BLaER1 (cell line): Measurements from ENCODE around the gene PCLO.

ENCODE experiments used
- H3K27ac ChIP-seq: shearing (Covaris generic); formaldehyde crosslinking; 2 replicates; pipeline ENCODE4 v1.8.1; 2022
- H3K27me3 ChIP-seq: shearing (Covaris generic); formaldehyde crosslinking; 2 replicates; pipeline ENCODE4 v1.8.1; 2022
- H3K36me3 ChIP-seq: shearing (Covaris generic); formaldehyde crosslinking; 2 replicates; pipeline ENCODE4 v1.8.1; 2022
- H3K4me1 ChIP-seq: shearing (Covaris generic); formaldehyde crosslinking; 2 replicates; pipeline ENCODE4 v1.8.1; 2022
- H3K4me2 ChIP-seq: shearing (Covaris generic); formaldehyde crosslinking; 2 replicates; pipeline ENCODE4 v1.8.1; 2022
- H3K4me3 ChIP-seq: shearing (Covaris generic); formaldehyde crosslinking; 2 replicates; pipeline ENCODE4 v1.8.1; 2022
- H3K9ac ChIP-seq: shearing (Covaris generic); formaldehyde crosslinking; 2 replicates; pipeline ENCODE4 v1.8.1; 2022
- H3K9me3 ChIP-seq: shearing (Covaris generic); formaldehyde crosslinking; 2 replicates; pipeline ENCODE4 v1.8.1; 2022
- H4K20me1 ChIP-seq: shearing (Covaris generic); formaldehyde crosslinking; 2 replicates; pipeline ENCODE4 v1.8.1; 2022
- Cebpa-rat ChIP-seq: shearing (Covaris generic); IDR thresholded peaks from 2 replicates; pipeline ENCODE4 v1.8.1; 2022

The PCLO gene

DNA sequence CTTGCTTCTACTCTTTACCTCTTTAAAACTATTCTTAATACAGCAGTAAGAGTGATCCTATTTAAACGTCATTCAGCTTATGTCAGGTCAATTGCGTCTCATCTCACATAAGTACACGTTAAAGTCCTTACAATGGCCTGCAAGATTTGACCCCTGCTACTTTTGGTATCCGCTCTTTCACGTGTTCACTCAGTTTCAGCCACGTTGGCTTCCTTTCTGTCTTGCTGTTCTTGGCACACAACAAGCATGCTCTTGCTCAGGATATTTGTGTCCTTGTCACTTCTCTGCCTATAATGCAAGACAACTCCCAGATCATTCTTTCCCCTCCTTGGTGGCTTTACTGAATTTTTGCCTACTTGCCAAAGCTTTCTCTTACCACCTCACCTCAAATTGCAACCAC lies 296.8 kb downstream of the PCLO start:
- no peaks in the 10 kb centered on the region for H3K36me3 ChIP-seq
- no peak overlapping the region for H3K4me3 ChIP-seq
- H3K27ac ChIP-seq = no peak overlapping the region

GRCh38 chr7:82859106-82859850 lies 303.4 kb downstream of the PCLO start:
- TF ChIP-seq Cebpa-rat = no peak
- H4K20me1 ChIP-seq = no peaks in the 10 kb centered on the region
- no peak overlapping the region for H3K27ac ChIP-seq

More for the DNA sequence above, 296.8 kb downstream of the PCLO start:
- H3K4me1 ChIP-seq = no peaks in the 10 kb centered on the region
- no peak overlapping the region for H3K9ac ChIP-seq
- H3K4me2 ChIP-seq = no peak overlapping the region
- TF ChIP-seq Cebpa-rat = no peak
- no peaks in the 10 kb centered on the region for H4K20me1 ChIP-seq
- no peaks in the 10 kb centered on the region for H3K9me3 ChIP-seq
- H3K27me3 ChIP-seq = no peaks in the 10 kb centered on the region

DNA sequence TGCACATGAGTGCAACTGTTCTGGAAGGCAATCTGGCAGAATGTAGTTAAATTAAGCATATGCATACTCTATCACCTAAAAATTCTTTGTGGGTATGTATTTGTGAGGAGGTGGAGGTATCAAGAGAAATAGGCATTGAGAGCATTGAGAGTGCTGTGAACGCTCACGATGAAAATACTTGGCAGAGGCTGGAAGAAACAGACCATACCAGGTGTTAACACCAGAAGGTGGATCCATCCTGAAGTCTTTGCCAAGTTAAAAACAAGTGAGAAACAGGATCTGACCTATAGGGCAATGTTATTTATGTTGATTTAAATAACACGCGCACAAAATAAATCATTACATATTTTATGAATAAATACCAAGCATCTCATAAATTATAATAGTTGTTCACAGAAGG lies 311.6 kb downstream of the PCLO start:
- no peak overlapping the region for H3K4me2 ChIP-seq
- H3K27ac ChIP-seq = no peak overlapping the region
- no peak for TF ChIP-seq Cebpa-rat

More at GRCh38 chr7:82859106-82859850, 303.4 kb downstream of the PCLO start:
- Histone ChIP-seq H3K4me2 (no peak overlapping the region), H3K27me3 (no peaks in the 10 kb centered on the region), H3K9ac (no peak overlapping the region), H3K36me3 (no peaks in the 10 kb centered on the region), H3K4me3 (no peak overlapping the region), H3K9me3 (no peaks in the 10 kb centered on the region), H3K4me1 (no peaks in the 10 kb centered on the region)

DNA sequence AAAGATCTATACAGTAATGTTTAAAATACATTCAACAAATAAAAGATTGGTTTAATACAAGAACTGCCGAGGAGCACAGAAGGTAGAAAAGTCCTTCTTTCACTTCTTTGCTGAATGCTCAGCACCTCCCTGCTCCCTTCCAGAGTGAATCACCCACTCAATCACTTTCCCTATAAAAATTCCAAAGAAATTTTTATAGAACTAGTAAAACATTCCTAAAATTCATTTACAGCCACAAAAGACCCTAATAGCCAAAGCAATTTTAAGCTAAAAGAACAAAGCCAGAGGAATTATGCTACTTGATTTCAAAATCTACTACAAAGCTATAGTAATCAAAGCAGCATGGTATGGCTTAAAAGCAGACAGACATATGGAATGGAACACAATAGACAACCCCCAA lies 320.9 kb downstream of the PCLO start:
- Histone ChIP-seq H3K4me2 (no peak overlapping the region), H3K36me3 (no peaks in the 10 kb centered on the region), H3K27me3 (no peaks in the 10 kb centered on the region), H3K27ac (no peak overlapping the region), H3K4me3 (no peak overlapping the region), H3K4me1 (no peaks in the 10 kb centered on the region), H4K20me1 (no peaks in the 10 kb centered on the region), H3K9ac (no peak overlapping the region), H3K9me3 (no peaks in the 10 kb centered on the region)
- no peak for TF ChIP-seq Cebpa-rat

More for the DNA sequence above, 311.6 kb downstream of the PCLO start:
- no peaks in the 10 kb centered on the region for H3K36me3 ChIP-seq
- no peaks in the 10 kb centered on the region for H3K4me1 ChIP-seq
- no peak overlapping the region for H3K9ac ChIP-seq
- no peak overlapping the region for H3K4me3 ChIP-seq
- H4K20me1 ChIP-seq = no peaks in the 10 kb centered on the region
- H3K9me3 ChIP-seq = no peaks in the 10 kb centered on the region
- H3K27me3 ChIP-seq = no peaks in the 10 kb centered on the region

- H3K4me1 ChIP-seq = no peaks in the 10 kb centered on the region
- no peak overlapping the region for H3K27ac ChIP-seq
- TF ChIP-seq Cebpa-rat = no peak
Measured at GRCh38 chr7:82840061-82840460, 322.6 kb downstream of the PCLO start.

DNA sequence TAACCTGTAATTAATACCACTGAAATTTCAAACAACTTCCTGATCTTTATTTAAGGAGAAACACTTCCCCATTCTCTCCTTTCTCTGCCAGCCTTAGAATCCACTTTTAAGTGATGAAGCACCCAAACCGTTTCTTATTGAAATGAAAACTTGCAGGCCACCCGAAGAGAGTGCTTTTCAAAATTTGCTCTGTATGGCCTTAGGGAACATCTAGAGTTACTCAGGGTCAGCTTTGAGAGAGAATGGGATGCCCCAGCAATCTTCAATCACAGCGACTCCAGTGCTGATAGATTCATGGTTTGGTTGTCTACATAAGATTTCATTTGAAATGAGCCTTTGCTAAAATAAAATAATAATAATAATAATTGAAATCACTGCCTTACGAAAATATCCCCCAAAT lies 323.1 kb downstream of the PCLO start:
- no peaks in the 10 kb centered on the region for H3K36me3 ChIP-seq
- no peaks in the 10 kb centered on the region for H4K20me1 ChIP-seq
- no peak overlapping the region for H3K27ac ChIP-seq
- H3K27me3 ChIP-seq = no peaks in the 10 kb centered on the region
- no peaks in the 10 kb centered on the region for H3K9me3 ChIP-seq
- TF ChIP-seq Cebpa-rat = no peak
- no peak overlapping the region for H3K9ac ChIP-seq
- H3K4me2 ChIP-seq = no peak overlapping the region
- H3K4me1 ChIP-seq = no peaks in the 10 kb centered on the region
- H3K4me3 ChIP-seq = no peak overlapping the region

More at GRCh38 chr7:82840061-82840460, 322.6 kb downstream of the PCLO start:
- H3K9ac ChIP-seq = no peak overlapping the region
- H3K4me2 ChIP-seq = no peak overlapping the region
- no peaks in the 10 kb centered on the region for H3K9me3 ChIP-seq
- H3K4me3 ChIP-seq = no peak overlapping the region
- H3K36me3 ChIP-seq = no peaks in the 10 kb centered on the region
- no peaks in the 10 kb centered on the region for H4K20me1 ChIP-seq
- H3K27me3 ChIP-seq = no peaks in the 10 kb centered on the region

DNA sequence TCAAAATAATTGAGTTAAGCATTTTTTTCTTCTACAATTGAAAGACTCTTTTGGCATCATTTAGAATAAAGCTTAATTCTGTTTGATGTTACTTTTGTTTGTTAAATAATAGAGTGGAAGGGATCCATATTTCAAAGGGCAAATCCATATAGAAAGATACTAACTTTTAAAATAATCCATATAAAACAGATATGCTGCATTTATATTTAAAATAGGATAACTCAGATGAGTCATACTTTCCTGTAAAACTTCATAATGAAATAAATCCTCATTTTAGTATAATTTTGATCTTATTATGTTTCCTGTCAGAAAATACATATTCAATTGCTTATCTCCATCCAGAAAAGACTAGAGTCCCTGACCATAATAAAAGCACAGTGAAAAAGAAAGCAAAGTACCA lies 323.6 kb downstream of the PCLO start:
- Histone ChIP-seq H3K27ac (no peak overlapping the region), H3K36me3 (no peaks in the 10 kb centered on the region), H4K20me1 (no peaks in the 10 kb centered on the region), H3K4me3 (no peak overlapping the region), H3K9me3 (no peaks in the 10 kb centered on the region), H3K4me1 (no peaks in the 10 kb centered on the region), H3K9ac (no peak overlapping the region), H3K27me3 (no peaks in the 10 kb centered on the region), H3K4me2 (no peak overlapping the region)
- no peak for TF ChIP-seq Cebpa-rat

DNA sequence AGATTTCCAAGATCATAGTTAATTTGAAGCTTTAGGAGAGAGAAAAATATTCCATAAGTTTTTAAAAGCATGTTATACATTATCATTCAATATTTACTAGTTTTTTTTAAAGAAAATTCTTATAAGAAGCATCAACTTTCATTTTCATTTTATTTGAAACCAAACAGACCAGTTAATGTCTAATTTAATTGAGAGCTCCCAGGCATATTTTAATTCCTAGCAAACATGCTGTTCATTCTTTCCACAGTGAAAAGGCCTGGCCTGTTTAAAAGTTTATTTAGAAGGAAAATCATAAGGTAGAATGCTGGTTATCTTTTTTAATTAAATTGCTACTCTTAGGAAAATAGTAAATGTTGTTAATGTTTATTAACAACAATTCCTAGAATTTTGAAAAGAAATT lies 324.4 kb downstream of the PCLO start:
- H3K4me3 ChIP-seq = no peak overlapping the region
- no peak overlapping the region for H3K9ac ChIP-seq
- H3K9me3 ChIP-seq = no peaks in the 10 kb centered on the region
- no peaks in the 10 kb centered on the region for H3K36me3 ChIP-seq
- H3K27ac ChIP-seq = no peak overlapping the region
- no peaks in the 10 kb centered on the region for H4K20me1 ChIP-seq
- TF ChIP-seq Cebpa-rat = no peak
- H3K27me3 ChIP-seq = no peaks in the 10 kb centered on the region
- no peak overlapping the region for H3K4me2 ChIP-seq
- no peaks in the 10 kb centered on the region for H3K4me1 ChIP-seq

GRCh38 chr7:82823073-82823472 lies 339.6 kb downstream of the PCLO start:
- Histone ChIP-seq H3K27ac (no peak overlapping the region), H3K9ac (no peak overlapping the region)
- TF ChIP-seq Cebpa-rat = no peak

GRCh38 chr7:82821037-82821436 lies 341.6 kb downstream of the PCLO start:
- H3K36me3 ChIP-seq = no peaks in the 10 kb centered on the region
- TF ChIP-seq Cebpa-rat = no peak
- no peak overlapping the region for H3K9ac ChIP-seq
- no peak overlapping the region for H3K27ac ChIP-seq
- H3K27me3 ChIP-seq = no peaks in the 10 kb centered on the region
- H3K4me3 ChIP-seq = no peak overlapping the region
- no peaks in the 10 kb centered on the region for H4K20me1 ChIP-seq
- no peak overlapping the region for H3K4me2 ChIP-seq
- H3K9me3 ChIP-seq = no peaks in the 10 kb centered on the region
- no peaks in the 10 kb centered on the region for H3K4me1 ChIP-seq

More at GRCh38 chr7:82823073-82823472, 339.6 kb downstream of the PCLO start:
- no peaks in the 10 kb centered on the region for H4K20me1 ChIP-seq
- H3K4me3 ChIP-seq = no peak overlapping the region
- H3K36me3 ChIP-seq = no peaks in the 10 kb centered on the region
- no peaks in the 10 kb centered on the region for H3K27me3 ChIP-seq
- H3K4me1 ChIP-seq = no peaks in the 10 kb centered on the region
- no peak overlapping the region for H3K4me2 ChIP-seq
- no peaks in the 10 kb centered on the region for H3K9me3 ChIP-seq
